HEK293 (cell line): ENCODE measurements around the gene PTPRN2.

Experiments
- CTCF ChIA-PET: fragments of 350-600 bp; formaldehyde crosslinking; extraction: SDS; loops from one replicate; lab custom pipeline; 2021; ENCODE audit warnings: antibody characterized with exemption; lab: Yijun Ruan, JAX
- POLR2A ChIA-PET: fragments of 300-600 bp; formaldehyde crosslinking; extraction: SDS; loops from one replicate; lab custom pipeline; 2020; ENCODE audit warnings: antibody characterized with exemption, inconsistent platforms; lab: Yijun Ruan, JAX
- H3K27ac ChIP-seq: fragments of 200-500 bp; sonication (Bioruptor generic); 2 replicates; pipeline ENCODE4 v1.5.1; 2014; ENCODE audit warnings: low read depth, low read length, control low read depth, inconsistent platforms; ENCODE audit errors: extremely low read depth
- H3K36me3 ChIP-seq, 2 experiments: fragments of 200-500 bp in 1 of 2; sonication (Bioruptor generic) in 1 of 2; 1 replicate in 1 of 2; 2 replicates in 1 of 2; pipeline ENCODE4 v1.5.1; 2014 to 2017; ENCODE audit warnings: inconsistent platforms in 2 of 2, low read length in 2 of 2; ENCODE audit not compliant: control insufficient read depth in 2 of 2, insufficient read depth in 1 of 2
- H3K4me1 ChIP-seq: fragments of 200-500 bp; sonication (Bioruptor generic); 2 replicates; pipeline ENCODE4 v1.5.1; 2014; ENCODE audit warnings: mild to moderate bottlenecking, low read length, inconsistent platforms; ENCODE audit not compliant: control insufficient read depth, insufficient read depth
- H3K4me3 ChIP-seq: 2 replicates; pipeline ENCODE4 v1.5.1; 2011; ENCODE audit warnings: low read depth, mild to moderate bottlenecking, control low read depth, low read length, moderate library complexity
- H3K9me3 ChIP-seq: fragments of 200-500 bp; sonication (Bioruptor generic); 2 replicates; pipeline ENCODE4 v1.5.1; 2014; ENCODE audit warnings: low read depth, low read length, inconsistent platforms; ENCODE audit not compliant: control insufficient read depth, insufficient read depth
- GFI1B ChIP-seq: fragments of 450-650 bp; formaldehyde crosslinking; IDR thresholded peaks from 2 replicates; pipeline ENCODE4 v1.5.1; 2016; ENCODE audit warnings: missing biosample characterization, missing genetic modification characterization
- IKZF3 ChIP-seq: fragments of 450-650 bp; IDR thresholded peaks from 2 replicates; pipeline ENCODE4 v1.5.0; 2018; ENCODE audit warnings: missing biosample characterization, mild to moderate bottlenecking, missing genetic modification characterization, moderate library complexity
- MYNN ChIP-seq: fragments of 450-650 bp; formaldehyde crosslinking; IDR thresholded peaks from 2 replicates; pipeline ENCODE4 v1.5.1; 2016; ENCODE audit warnings: missing biosample characterization, missing genetic modification characterization, borderline replicate concordance
- MZF1 ChIP-seq: fragments of 450-650 bp; formaldehyde crosslinking; IDR thresholded peaks from 2 replicates; pipeline ENCODE4 v1.5.1; 2017; ENCODE audit warnings: missing biosample characterization, missing genetic modification characterization, borderline replicate concordance
- PBX3 ChIP-seq: sonication (generic); formaldehyde crosslinking; IDR thresholded peaks from 2 replicates; pipeline ENCODE4 v1.8.1; 2022; ENCODE audit warnings: mild to moderate bottlenecking, moderate library complexity, missing genetic modification reagents
- TCF7L2 ChIP-seq: IDR thresholded peaks from 2 replicates; pipeline ENCODE4 v1.6.1; 2011; ENCODE audit warnings: low read depth, mild to moderate bottlenecking, inconsistent platforms, low read length, moderate library complexity, borderline replicate concordance
- TRIM28 ChIP-seq: IDR thresholded peaks from 2 replicates; pipeline ENCODE4 v1.6.1; 2011; ENCODE audit warnings: low read length, control low read depth, borderline replicate concordance
- ZBTB11 ChIP-seq: fragments of 450-650 bp; formaldehyde crosslinking; conservative IDR thresholded peaks from 2 replicates; pipeline ENCODE4 v1.5.1; 2016; ENCODE audit warnings: low read depth, missing biosample characterization, missing genetic modification characterization
- ZNF148 ChIP-seq: fragments of 450-650 bp; formaldehyde crosslinking; IDR thresholded peaks from 2 replicates; pipeline ENCODE4 v1.5.0; 2017; ENCODE audit warnings: missing biosample characterization, missing genetic modification characterization, borderline replicate concordance
- ZNF184 ChIP-seq: fragments of 450-650 bp; IDR thresholded peaks from 2 replicates; pipeline ENCODE4 v1.5.1; 2018; ENCODE audit warnings: missing biosample characterization, mild to moderate bottlenecking, missing genetic modification characterization
- ZNF19 ChIP-seq: fragments of 450-650 bp; formaldehyde crosslinking; IDR thresholded peaks from 2 replicates; pipeline ENCODE4; 2016; ENCODE audit warnings: missing biosample characterization, missing genetic modification characterization, low read depth
- ZNF24 ChIP-seq: fragments of 450-650 bp; formaldehyde crosslinking; IDR thresholded peaks from 2 replicates; pipeline ENCODE4 v1.5.1; 2016; ENCODE audit warnings: missing biosample characterization, missing genetic modification characterization
- ZNF302 ChIP-seq: fragments of 450-650 bp; formaldehyde crosslinking; IDR thresholded peaks from 2 replicates; pipeline ENCODE4 v1.5.1; 2016; ENCODE audit warnings: missing biosample characterization, missing genetic modification characterization, low read depth
- ZNF362 ChIP-seq: fragments of 450-650 bp; formaldehyde crosslinking; IDR thresholded peaks from 2 replicates; pipeline ENCODE4 v1.5.1; 2016; ENCODE audit warnings: missing biosample characterization, missing genetic modification characterization
- ZNF514 ChIP-seq: fragments of 450-650 bp; formaldehyde crosslinking; IDR thresholded peaks from 2 replicates; pipeline ENCODE4 v1.5.1; 2016; ENCODE audit warnings: missing biosample characterization, missing genetic modification characterization
- ZNF549 ChIP-seq: fragments of 450-650 bp; IDR thresholded peaks from 2 replicates; pipeline ENCODE4 v1.5.1; 2018; ENCODE audit warnings: missing biosample characterization, missing genetic modification characterization, mild to moderate bottlenecking, inconsistent platforms, moderate library complexity
- ZNF560 ChIP-seq: fragments of 450-650 bp; formaldehyde crosslinking; IDR thresholded peaks from 2 replicates; pipeline ENCODE4 v1.5.1; 2017; ENCODE audit warnings: missing biosample characterization, missing genetic modification characterization, borderline replicate concordance
- ZNF645 ChIP-seq: fragments of 450-650 bp; formaldehyde crosslinking; IDR thresholded peaks from 2 replicates; pipeline ENCODE4; 2016; ENCODE audit warnings: missing biosample characterization, missing genetic modification characterization
- ZNF664 ChIP-seq: fragments of 450-650 bp; formaldehyde crosslinking; IDR thresholded peaks from 2 replicates; pipeline ENCODE4 v1.5.1; 2016; ENCODE audit warnings: missing biosample characterization, missing genetic modification characterization
- ZNF777 ChIP-seq: fragments of 450-650 bp; formaldehyde crosslinking; IDR thresholded peaks from 2 replicates; pipeline ENCODE4 v1.5.1; 2017; ENCODE audit warnings: missing biosample characterization, missing genetic modification characterization, borderline replicate concordance
- ZNF792 ChIP-seq: fragments of 450-650 bp; formaldehyde crosslinking; IDR thresholded peaks from 2 replicates; pipeline ENCODE4 v1.5.1; 2016; ENCODE audit warnings: missing biosample characterization, missing genetic modification characterization

The PTPRN2 gene

GRCh38 chr7:157970744-157971143, 616.9 kb downstream of the PTPRN2 start:
- Histone ChIP-seq H3K9me3 (no peaks in the 10 kb centered on the region), H3K4me1 (no peaks in the 10 kb centered on the region), H3K27ac (no peak overlapping the region), H3K36me3 (no peaks in the 10 kb centered on the region), H3K4me3 (no peak overlapping the region)
- CTCF ChIA-PET: interaction anchor here (0.7 kb wide), 1 partner anchor 1348 kb away, joined by 3 read pairs; no protein-coding TSS in a partner anchor
- POLR2A ChIA-PET: no interaction called here
- TF ChIP-seq ZNF645 (no peak), GFI1B (no peak), IKZF3 (no peak), ZNF664 (tag by site-specific recombination) (no peak), ZNF24 (no peak)

GRCh38 chr7:157969995-157970394, 617.6 kb downstream of the PTPRN2 start:
- POLR2A ChIA-PET: no interaction called here

More at GRCh38 chr7:157969995-157970394, 617.6 kb downstream of the PTPRN2 start:
- H3K4me3 ChIP-seq: no peak overlapping the region
- TF ChIP-seq PBX3 (no peak), ZNF777 (no peak), MZF1 (no peak), ZBTB11 (tag by site-specific recombination) (no peak), ZNF302 (tag by site-specific recombination) (no peak), TRIM28 (no peak), TCF7L2 (no peak), ZNF549 (tag by site-specific recombination) (no peak), ZNF148 (tag by site-specific recombination) (no peak), ZNF560 (tag by site-specific recombination) (no peak), ZNF792 (no peak), ZNF514 (tag by site-specific recombination) (no peak), ZNF362 (no peak), ZNF184 (tag by site-specific recombination) (no peak), ZNF19 (no peak), MYNN (tag by site-specific recombination) (no peak)
- TF ChIP-seq, all 188 proteins: peak for 0
- CTCF ChIA-PET: no interaction called here
- H3K9me3 ChIP-seq: no peaks in the 10 kb centered on the region
- no peak overlapping the region for H3K27ac ChIP-seq
- H3K36me3 ChIP-seq: no peaks in the 10 kb centered on the region
- no peaks in the 10 kb centered on the region for H3K4me1 ChIP-seq
